Eye (tissue), 1 donor: ENCODE measurements around the gene NLN.
A peak's percentile ranks its signal among the peaks of the same experiment; 100 is the strongest.
"Not testable (repeated sequence)": the region's sequence is repeated elsewhere in the genome, so short reads cannot be mapped to it uniquely, and the experiment has no call there.

Experiments
- DNase-seq: peaks from one replicate; pipeline ENCODE4 v3.0.0-alpha.2; 2015

The NLN gene

GRCh38 chr5:65734196-65734775, 12.3 kb downstream of the NLN start:
- not testable (repeated sequence) for DNase-seq

- no peak for DNase-seq
Observed at GRCh38 chr5:65734921-65735320, 12.9 kb downstream of the NLN start.

GRCh38 chr5:65736011-65736410, 14.0 kb downstream of the NLN start:
- DNase-seq: no peak

- DNase-seq: no peak
Observed at GRCh38 chr5:65737842-65738241, 15.8 kb downstream of the NLN start.

DNA sequence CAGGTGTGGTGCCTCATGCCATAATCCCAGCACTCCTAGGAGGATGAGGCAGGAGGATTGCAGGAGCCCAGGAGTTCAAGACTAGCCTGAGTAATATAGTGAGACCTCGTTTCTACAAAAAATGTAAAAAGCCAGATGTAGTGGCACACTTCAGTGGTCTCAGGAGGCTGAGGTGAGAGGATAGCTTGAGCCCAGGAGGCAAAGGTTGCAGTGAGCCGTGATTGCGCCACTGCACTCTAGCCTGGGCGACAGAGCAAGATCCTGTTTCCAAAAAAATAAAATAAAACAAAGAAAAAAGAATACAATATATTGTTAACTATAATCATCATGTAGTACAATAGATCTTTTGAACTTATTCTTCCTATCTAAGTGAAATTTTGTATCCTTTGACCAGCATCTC, 16.3 kb downstream of the NLN start:
- DNase-seq: no peak

GRCh38 chr5:65739162-65739561, 17.2 kb downstream of the NLN start:
- DNase-seq: no peak

GRCh38 chr5:65742565-65743231, 20.7 kb downstream of the NLN start:
- peak; percentile 60 for DNase-seq

DNA sequence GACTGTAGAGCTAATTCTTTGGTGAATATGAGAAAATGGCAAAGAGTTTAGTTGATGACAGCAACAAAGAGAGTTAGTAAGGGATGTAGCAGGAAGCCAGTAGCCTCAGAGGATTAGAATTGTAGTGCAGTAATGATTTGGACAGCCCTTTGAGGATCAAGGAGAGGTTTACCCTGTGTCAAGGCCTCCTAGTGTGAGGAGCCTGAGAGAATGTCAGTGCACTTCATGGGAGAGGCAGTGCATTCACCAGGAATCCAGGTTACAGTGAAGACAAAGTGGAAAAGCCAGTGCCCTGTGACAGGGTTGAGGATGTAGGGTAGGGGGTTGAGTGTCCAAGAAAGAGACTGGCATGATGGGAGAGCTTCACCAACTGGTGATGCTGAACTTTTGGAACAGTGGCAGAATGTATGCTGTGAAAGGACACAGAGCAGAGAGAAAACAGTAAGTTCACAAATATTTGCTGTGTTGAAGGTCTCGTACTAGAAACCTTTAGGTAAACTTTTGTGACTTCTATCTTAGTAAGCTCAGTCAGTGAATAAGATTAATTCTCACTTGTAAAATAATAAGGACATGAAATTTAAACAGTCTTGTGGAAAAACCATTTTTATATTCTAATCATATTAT, 27.3 kb downstream of the NLN start:
- no peak for DNase-seq

DNA sequence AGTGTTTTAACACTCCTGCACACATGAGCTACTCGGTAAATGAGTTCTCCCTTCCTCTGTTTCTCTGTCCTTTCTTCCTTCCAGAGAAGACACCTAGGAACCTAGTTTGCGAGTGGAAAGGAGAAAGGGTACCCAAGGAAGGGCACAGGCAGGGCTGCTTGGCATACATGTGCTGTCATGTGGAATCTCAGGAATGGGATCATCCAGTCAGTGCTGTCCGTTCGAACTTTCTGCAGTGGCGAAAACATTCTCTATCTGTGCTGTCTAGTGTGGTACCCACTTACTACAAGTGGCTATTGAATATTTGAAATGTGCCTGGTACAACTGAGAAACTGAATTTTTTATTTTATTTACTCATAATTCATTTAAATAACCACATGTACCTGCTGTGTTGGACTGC, 28.0 kb downstream of the NLN start:
- no peak for DNase-seq

- no peak for DNase-seq
Observed at GRCh38 chr5:65750938-65751337, 28.9 kb downstream of the NLN start.

DNA sequence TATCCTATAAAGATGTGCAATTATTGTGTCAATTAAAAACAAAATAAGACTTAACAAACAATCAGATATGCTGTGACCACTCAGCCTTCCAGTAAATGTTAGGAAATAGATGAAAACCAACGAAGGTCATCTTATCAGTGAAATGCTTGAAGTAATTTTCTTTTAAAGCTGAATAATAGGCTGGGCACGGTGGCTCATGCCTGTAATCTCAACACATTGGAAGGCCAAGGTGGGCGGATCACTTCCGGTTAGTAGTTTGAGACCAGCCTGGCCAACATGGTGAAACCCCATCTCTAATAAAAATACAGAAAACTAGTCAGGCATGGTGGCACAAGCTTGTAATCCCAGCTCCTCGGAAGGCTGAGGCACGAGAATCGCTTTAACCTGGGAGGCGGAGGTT, 31.2 kb downstream of the NLN start:
- no peak for DNase-seq

- no peak for DNase-seq
Observed at GRCh38 chr5:65758546-65759144, 36.6 kb downstream of the NLN start.

DNA sequence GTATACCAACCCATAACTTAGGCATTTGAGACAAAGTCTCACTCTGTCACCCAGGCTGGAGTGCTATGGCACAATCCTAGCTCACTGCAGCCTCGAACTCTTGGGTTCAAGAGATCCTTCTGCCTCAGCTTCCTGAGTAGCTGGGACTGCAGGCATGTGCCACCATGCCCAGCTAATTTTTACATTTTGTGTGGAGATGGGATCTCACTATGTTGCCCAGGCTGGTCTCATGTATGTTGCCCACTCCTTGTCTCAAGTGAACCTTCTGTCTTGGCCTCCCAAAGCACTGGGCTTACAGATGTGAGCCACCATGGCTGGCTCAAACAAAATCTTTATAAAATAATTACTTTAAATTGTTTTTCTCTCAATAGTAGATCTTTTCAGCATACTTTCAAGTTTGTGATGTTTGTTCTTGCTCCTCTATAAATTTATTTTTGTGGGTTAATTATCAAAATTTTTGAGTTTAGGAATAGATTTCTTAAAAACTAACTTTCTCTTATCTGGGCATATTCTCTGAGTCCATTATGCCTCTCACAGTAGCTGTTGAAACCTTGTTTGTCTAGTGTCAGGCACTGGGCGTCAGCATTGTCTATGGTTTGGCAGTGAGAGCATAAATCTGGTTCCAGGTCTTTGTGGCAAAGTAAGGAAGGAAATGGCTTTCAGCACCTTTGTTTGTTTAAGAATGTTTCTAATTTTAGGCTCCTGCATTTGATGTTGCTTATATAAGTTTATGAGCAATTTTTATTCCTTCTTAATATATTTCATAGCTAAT, 38.7 kb downstream of the NLN start:
- no peak for DNase-seq

DNA sequence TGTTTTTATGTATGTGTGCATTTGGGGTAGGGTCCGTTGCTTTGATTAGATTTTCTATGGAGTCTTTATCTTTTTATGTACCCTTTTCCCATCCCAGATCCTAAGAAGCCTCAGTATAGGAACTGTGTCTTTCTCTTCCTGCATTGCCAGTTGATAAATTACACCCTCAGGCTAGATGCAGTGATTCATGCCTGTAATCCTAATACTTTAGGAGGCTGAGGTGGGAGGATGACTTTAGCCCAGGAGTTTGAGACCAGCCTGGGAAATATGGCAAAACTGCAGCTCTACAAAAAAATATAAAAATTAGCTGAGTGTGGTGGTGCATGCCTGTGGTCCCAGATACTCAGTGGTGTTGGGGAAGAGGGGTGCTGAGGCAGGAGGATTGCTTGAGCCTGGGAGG, 40.2 kb downstream of the NLN start:
- DNase-seq: no peak

DNA sequence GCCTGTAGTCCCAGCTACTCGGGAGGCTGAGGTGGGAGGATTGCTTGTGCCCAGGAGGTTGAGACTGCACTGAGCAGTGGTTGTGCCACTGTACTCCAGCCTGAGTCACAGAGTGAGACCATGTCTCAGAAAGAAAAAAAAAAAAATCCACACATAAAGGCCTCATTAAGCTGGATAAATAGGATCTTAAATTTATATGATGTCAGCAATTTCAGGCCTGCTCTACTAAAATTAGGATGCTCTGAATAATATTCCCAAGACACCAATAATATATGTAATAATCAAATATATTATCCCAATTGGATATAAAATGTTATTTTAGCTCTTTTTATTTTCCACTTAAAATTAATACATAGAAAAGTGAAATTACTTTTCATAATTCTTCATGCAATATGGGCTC, 43.6 kb downstream of the NLN start:
- no peak for DNase-seq

GRCh38 chr5:65766175-65766574, 44.2 kb downstream of the NLN start:
- DNase-seq: no peak

DNA sequence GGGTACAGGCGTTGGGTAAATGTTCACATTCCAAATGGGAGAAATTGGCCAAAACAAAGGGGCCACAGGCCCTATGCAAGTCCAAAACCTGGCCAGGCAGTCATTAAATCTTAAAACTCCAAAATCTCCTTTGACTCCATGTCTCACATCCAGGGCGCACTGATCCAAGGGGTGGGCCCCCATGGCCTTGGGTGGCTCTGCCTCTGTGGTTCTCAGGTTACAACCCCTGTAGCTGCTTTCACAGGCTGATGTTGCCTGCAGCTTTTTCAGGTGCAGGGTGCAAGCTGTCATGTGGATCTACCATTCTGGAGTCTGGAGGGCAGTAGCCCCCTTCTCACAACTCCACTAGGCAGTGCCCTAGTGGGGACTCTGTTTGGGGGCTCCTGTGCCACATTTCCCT, 44.8 kb downstream of the NLN start:
- DNase-seq: no peak

GRCh38 chr5:65767565-65767964, 45.6 kb downstream of the NLN start:
- no peak for DNase-seq

GRCh38 chr5:65768723-65769346, 46.8 kb downstream of the NLN start:
- DNase-seq: no peak

- DNase-seq: peak; percentile 5
Observed at GRCh38 chr5:65769539-65769938, 47.5 kb downstream of the NLN start.

GRCh38 chr5:65771266-65771665, 49.3 kb downstream of the NLN start:
- no peak for DNase-seq

DNA sequence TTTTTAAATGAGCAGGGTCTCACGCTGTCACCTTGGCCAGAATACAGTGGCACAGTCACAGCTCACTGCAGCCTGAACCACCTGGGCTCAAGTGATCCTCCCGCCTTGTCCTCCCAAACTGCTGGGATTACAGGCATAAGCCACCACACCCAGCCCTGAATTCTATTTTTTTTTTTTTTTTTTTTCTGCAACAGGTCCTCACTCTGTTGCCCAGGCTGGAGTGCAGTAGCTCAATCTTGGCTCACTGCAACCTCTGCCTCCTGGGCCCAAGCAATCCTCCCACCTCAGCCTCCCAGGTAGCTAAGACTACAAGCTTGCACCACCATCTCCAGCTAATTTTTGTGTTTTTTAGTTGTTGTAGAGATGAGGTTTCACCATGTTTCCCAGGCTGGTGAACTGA, 51.0 kb downstream of the NLN start:
- not testable (repeated sequence) for DNase-seq

- DNase-seq: peak; percentile 30
Observed at GRCh38 chr5:65774346-65774745, 52.3 kb downstream of the NLN start.
